Measurements from ENCODE around the gene OTX2.

OTX2 gene

GRCh38 chr14:56810147-56810719 lies at the start of gene OTX2:
Gene OTX2, minus strand, starts transcription at chr14:56810479. Its CDS starts 5,023 bp downstream, at chr14:56805456.
- Mint-ChIP-seq H3K27ac (no peak within 1 kb of the TSS), H3K36me3 (ENCODE audit: low read depth) (no peaks in the 10 kb centered on the region), H3K27me3 (ENCODE audit: low read depth) (peaks cover 100% of the 10 kb centered on the region), H3K4me1 (peaks cover 21% of the 10 kb centered on the region), H3K4me3 (peak within 1 kb of the TSS; percentile 20 to 53 (median 22)), H3K9me3 (no peaks in the 10 kb centered on the region)
- TF ChIP-seq, protein P1, sequence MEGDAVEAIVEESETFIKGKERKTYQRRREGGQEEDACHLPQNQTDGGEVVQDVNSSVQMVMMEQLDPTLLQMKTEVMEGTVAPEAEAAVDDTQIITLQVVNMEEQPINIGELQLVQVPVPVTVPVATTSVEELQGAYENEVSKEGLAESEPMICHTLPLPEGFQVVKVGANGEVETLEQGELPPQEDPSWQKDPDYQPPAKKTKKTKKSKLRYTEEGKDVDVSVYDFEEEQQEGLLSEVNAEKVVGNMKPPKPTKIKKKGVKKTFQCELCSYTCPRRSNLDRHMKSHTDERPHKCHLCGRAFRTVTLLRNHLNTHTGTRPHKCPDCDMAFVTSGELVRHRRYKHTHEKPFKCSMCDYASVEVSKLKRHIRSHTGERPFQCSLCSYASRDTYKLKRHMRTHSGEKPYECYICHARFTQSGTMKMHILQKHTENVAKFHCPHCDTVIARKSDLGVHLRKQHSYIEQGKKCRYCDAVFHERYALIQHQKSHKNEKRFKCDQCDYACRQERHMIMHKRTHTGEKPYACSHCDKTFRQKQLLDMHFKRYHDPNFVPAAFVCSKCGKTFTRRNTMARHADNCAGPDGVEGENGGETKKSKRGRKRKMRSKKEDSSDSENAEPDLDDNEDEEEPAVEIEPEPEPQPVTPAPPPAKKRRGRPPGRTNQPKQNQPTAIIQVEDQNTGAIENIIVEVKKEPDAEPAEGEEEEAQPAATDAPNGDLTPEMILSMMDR (IDR thresholded peaks at IDR 0.05; ENCODE audit: unreplicated experiment in 3 of 3), result no peak

DNA sequence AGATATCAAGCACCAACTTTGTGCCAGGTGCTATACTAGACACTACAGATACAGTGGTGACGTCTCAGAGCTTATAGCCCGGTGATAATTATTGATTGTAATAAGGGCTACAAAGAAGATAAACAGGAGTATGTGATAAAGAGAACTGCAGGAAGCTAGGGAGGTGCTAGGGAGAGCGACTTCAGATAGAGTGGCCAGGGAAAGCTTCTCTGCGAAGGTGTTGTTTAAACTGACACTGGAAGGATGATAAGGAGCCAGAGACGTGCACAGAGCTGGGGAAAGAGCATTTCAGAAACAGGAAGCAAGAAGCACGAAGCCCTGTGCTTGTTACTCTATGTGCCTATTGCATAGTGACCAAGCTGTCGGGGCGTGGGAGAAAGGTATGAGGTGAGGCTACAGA lies 48.1 kb upstream of the OTX2 start:
- H3K36me3 Mint-ChIP-seq (ENCODE audit: low read depth), result no peaks in the 10 kb centered on the region
- no peak overlapping the region for H3K27ac Mint-ChIP-seq
- no peaks in the 10 kb centered on the region for H3K4me1 Mint-ChIP-seq
- no peak overlapping the region for H3K4me3 Mint-ChIP-seq
- H3K27me3 Mint-ChIP-seq (ENCODE audit: low read depth), result peaks cover 48% of the 10 kb centered on the region
- no peaks in the 10 kb centered on the region for H3K9me3 Mint-ChIP-seq
- TF ChIP-seq, protein P1 (IDR thresholded peaks at IDR 0.05; ENCODE audit: unreplicated experiment in 3 of 3), result no peak

DNA sequence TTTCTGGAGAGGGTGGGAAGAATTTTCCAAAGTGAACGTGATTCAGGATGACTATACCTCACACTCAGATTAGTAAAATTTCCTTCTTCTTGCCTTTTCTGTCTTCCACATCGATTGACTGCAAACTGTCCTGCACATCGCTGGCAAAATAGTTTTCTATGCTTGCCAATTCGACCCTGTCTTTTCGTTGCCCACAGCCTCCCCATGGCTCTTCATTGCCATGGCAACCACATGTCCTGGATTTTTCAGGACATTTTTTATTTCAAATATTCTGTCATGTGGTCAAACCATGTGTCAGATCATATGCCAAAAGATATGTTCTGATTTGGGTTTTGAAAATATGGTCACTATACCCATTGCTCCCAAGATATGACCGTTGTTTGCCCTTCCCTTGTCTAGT lies 46.9 kb upstream of the OTX2 start:
- Mint-ChIP-seq H3K27ac (no peak overlapping the region), H3K27me3 (ENCODE audit: low read depth) (peaks cover 41% of the 10 kb centered on the region)

DNA sequence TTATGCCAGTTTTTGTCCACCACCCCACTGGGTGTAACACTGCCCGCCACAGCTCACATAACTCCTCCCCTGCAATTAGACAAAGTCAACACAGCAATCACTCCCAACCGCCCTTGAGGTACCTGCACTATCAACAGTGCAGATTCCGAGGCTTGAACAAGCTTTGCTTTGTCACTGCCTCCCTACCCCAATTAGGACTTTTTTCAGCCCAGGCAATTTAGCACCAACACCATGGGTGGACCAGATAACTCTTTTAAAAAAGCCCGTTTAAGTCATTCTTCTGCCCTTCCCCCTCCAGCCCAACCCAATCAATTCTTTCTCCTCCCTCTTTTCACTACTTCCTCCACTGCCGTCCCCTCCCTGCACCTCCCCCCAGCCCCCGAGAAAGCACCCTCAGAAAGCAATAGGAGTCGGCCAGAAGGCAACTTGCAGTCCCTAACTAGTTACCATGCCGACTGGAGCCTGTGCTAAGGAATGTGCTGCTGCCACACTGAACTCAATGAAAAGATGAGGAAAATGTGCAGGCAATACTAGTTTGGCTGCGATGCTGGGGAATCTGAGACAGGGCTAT lies 45.7 kb upstream of the OTX2 start:
- H3K4me3 Mint-ChIP-seq, result peak overlapping the region in 2 of 3 experiments; percentile 19 to 66
- H3K9me3 Mint-ChIP-seq, result no peaks in the 10 kb centered on the region
- H3K4me1 Mint-ChIP-seq, result no peaks in the 10 kb centered on the region
- TF ChIP-seq, protein P1 (IDR thresholded peaks at IDR 0.05; ENCODE audit: unreplicated experiment in 3 of 3), result no peak
- H3K27ac Mint-ChIP-seq, result peak overlapping the region in 1 of 3 experiments; percentile 38
- no peaks in the 10 kb centered on the region for H3K36me3 Mint-ChIP-seq (ENCODE audit: low read depth)
- peaks cover 46% of the 10 kb centered on the region for H3K27me3 Mint-ChIP-seq (ENCODE audit: low read depth)

More for the DNA sequence above, 46.9 kb upstream of the OTX2 start:
- no peaks in the 10 kb centered on the region for H3K36me3 Mint-ChIP-seq (ENCODE audit: low read depth)
- no peaks in the 10 kb centered on the region for H3K9me3 Mint-ChIP-seq
- no peaks in the 10 kb centered on the region for H3K4me1 Mint-ChIP-seq
- TF ChIP-seq, protein P1 (IDR thresholded peaks at IDR 0.05; ENCODE audit: unreplicated experiment in 3 of 3), result no peak
- H3K4me3 Mint-ChIP-seq, result no peak overlapping the region

- Mint-ChIP-seq H3K27ac (no peak overlapping the region), H3K4me3 (no peak overlapping the region), H3K36me3 (ENCODE audit: low read depth) (no peaks in the 10 kb centered on the region), H3K27me3 (ENCODE audit: low read depth) (peaks cover 48% of the 10 kb centered on the region), H3K9me3 (no peaks in the 10 kb centered on the region), H3K4me1 (no peaks in the 10 kb centered on the region)
- TF ChIP-seq, protein P1 (IDR thresholded peaks at IDR 0.05; ENCODE audit: unreplicated experiment in 3 of 3), result no peak
Measured at GRCh38 chr14:56854325-56854724, 44.0 kb upstream of the OTX2 start.
